NCI-H2107 treated with DMSO at 0.1 percent for 48 hours (cell line): Measurements from ENCODE around the gene INTS1.

Experiments
- DNase-seq: peaks from one replicate; lab custom pipeline; 2025; ENCODE audit not compliant: unreplicated experiment; lab: John Stamatoyannopoulos, UW

Gene INTS1

GRCh38 chr7:1503816-1504775, at the start of gene INTS1:
Gene INTS1, minus strand, starts transcription at chr7:1504389. Its CDS starts 429 bp downstream, at chr7:1503960.
- DNase-seq: peak; percentile 89

- DNase-seq: no peak
Observed at GRCh38 chr7:1553512-1554210, 49.5 kb upstream of the INTS1 start.

- DNase-seq: no peak
Observed at GRCh38 chr7:1552200-1552599, 48.0 kb upstream of the INTS1 start.

GRCh38 chr7:1550846-1551155, 46.6 kb upstream of the INTS1 start:
- DNase-seq: no peak

GRCh38 chr7:1550005-1550845, 46.0 kb upstream of the INTS1 start:
- no peak for DNase-seq

- DNase-seq: no peak
Observed at GRCh38 chr7:1549357-1550004, 45.3 kb upstream of the INTS1 start.

- DNase-seq: no peak
Observed at GRCh38 chr7:1548944-1549343, 44.8 kb upstream of the INTS1 start.

- no peak for DNase-seq
Observed at GRCh38 chr7:1548438-1548831, 44.2 kb upstream of the INTS1 start.

- no peak for DNase-seq
Observed at GRCh38 chr7:1547777-1548437, 43.7 kb upstream of the INTS1 start.

- DNase-seq: no peak
Observed at GRCh38 chr7:1546909-1547776, 43.0 kb upstream of the INTS1 start.

GRCh38 chr7:1546274-1546908, 42.2 kb upstream of the INTS1 start:
- no peak for DNase-seq

GRCh38 chr7:1545417-1546246, 41.4 kb upstream of the INTS1 start:
- no peak for DNase-seq

GRCh38 chr7:1544896-1545416, 40.8 kb upstream of the INTS1 start:
- no peak for DNase-seq

- DNase-seq: no peak
Observed at GRCh38 chr7:1544178-1544895, 40.1 kb upstream of the INTS1 start.

- DNase-seq: no peak
Observed at GRCh38 chr7:1543826-1544177, 39.6 kb upstream of the INTS1 start.

GRCh38 chr7:1542841-1543747, 38.9 kb upstream of the INTS1 start:
- no peak for DNase-seq
